GM12892 (cell line): ENCODE results near the gene ELP4.

ENCODE experiments used
- POLR2A ChIP-seq: IDR thresholded peaks from 2 replicates; pipeline ENCODE4 v1.6.1; 2011; ENCODE audit warnings: low read depth, low read length, control low read depth
- TAF1 ChIP-seq: IDR thresholded peaks from 2 replicates; pipeline ENCODE4 v1.6.1; 2011; ENCODE audit warnings: low read depth, mild to moderate bottlenecking, control low read depth, low read length, borderline replicate concordance

GRCh38 chr11:31800398-31801265, 291.1 kb downstream of the ELP4 start:
- no peak for TF ChIP-seq TAF1
- no peak for TF ChIP-seq POLR2A
